GM12875 (cell line): Measurements from ENCODE around the gene PAPSS2.

ENCODE experiments used
- H3K4me3 ChIP-seq: one replicate; pipeline ENCODE4 v1.5.1; 2011; ENCODE audit warnings: low read depth, low read length, control low read depth
- CTCF ChIP-seq: IDR thresholded peaks from 2 replicates; pipeline ENCODE4 v1.5.1; 2011; ENCODE audit warnings: low read depth, mild to moderate bottlenecking, control low read depth, inconsistent platforms, low read length, moderate library complexity, borderline replicate concordance; ENCODE audit not compliant: insufficient read depth

The PAPSS2 gene

DNA sequence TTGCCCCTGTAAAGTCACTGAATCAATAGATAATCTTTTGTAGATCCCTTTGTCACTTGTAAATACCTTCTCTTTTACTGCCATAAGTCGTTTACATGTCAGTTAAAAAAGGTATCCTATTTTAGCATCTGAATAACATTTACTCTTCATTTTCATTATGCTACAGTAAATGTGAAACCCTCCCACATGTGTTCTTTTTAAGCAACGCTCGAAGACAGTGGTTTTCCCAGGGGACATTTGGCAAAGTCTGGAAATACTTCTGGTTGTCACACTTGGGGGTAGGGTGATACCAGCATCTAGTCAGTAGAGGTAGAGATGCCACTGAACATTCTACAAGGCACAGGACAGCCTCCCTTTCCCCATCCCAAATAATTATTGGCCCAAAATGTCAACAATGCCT is 134.6 kb downstream of the PAPSS2 start:
- no peak overlapping the region for H3K4me3 ChIP-seq
- TF ChIP-seq CTCF = no peak
